HUES6 (cell line): Measurements from ENCODE around the gene PRKCA.

Experiments
- H3K27ac ChIP-seq: 2 replicates; pipeline ENCODE4 v1.7.0; 2013; ENCODE audit warnings: low read depth, mild to moderate bottlenecking, low read length, inconsistent platforms
- H3K27me3 ChIP-seq: 2 replicates; pipeline ENCODE4 v1.6.1; 2013; ENCODE audit warnings: low read length; ENCODE audit not compliant: control insufficient read depth, insufficient read depth
- H3K36me3 ChIP-seq: 2 replicates; pipeline ENCODE4 v1.6.1; 2013; ENCODE audit warnings: low read length; ENCODE audit not compliant: control insufficient read depth, insufficient read depth
- H3K4me1 ChIP-seq: 2 replicates; pipeline ENCODE4 v1.6.1; 2013; ENCODE audit warnings: low read length; ENCODE audit not compliant: control insufficient read depth, insufficient read depth
- H3K4me3 ChIP-seq: 2 replicates; pipeline ENCODE4 v1.5.1; 2013; ENCODE audit warnings: low read depth, low read length
- H3K9ac ChIP-seq: one replicate; pipeline ENCODE4 v1.6.1; 2013; ENCODE audit warnings: mild to moderate bottlenecking, low read length
- H3K9me3 ChIP-seq: 2 replicates; pipeline ENCODE4 v1.6.1; 2013; ENCODE audit warnings: low read depth, low read length; ENCODE audit not compliant: control insufficient read depth, insufficient read depth

PRKCA gene

DNA sequence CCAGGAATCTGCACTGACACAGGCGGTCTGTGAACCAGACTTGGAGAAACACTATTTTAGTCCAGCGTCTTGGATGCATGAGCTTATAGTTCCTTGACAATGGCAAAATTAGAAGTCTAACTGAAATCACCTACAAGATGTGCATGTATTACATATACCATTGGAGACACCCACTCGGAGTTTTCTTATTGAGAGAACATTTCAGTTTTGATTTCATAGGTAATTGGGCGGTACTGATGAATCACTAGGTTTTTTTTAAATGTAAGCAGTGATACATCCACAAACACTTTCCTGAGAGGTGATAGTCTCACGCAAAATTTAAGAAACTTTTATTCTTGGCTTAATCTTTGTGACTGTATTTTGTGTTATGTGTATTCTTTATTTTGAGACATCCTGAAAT lies 69.8 kb downstream of the PRKCA start:
- H3K27ac ChIP-seq = no peak overlapping the region
- peaks cover 17% of the 10 kb centered on the region for H3K4me1 ChIP-seq
- no peaks in the 10 kb centered on the region for H3K27me3 ChIP-seq
- H3K9ac ChIP-seq = no peak overlapping the region
- H3K9me3 ChIP-seq = no peaks in the 10 kb centered on the region
- H3K36me3 ChIP-seq = no peaks in the 10 kb centered on the region
- no peak overlapping the region for H3K4me3 ChIP-seq

GRCh38 chr17:66373079-66373478 lies 70.7 kb downstream of the PRKCA start:
- H3K36me3 ChIP-seq = no peaks in the 10 kb centered on the region
- H3K4me3 ChIP-seq = no peak overlapping the region
- H3K4me1 ChIP-seq = peaks cover 17% of the 10 kb centered on the region
- H3K27me3 ChIP-seq = no peaks in the 10 kb centered on the region
- H3K27ac ChIP-seq = no peak overlapping the region
- H3K9ac ChIP-seq = no peak overlapping the region
- H3K9me3 ChIP-seq = no peaks in the 10 kb centered on the region

GRCh38 chr17:66373944-66374817 lies 71.8 kb downstream of the PRKCA start:
- Histone ChIP-seq H3K27ac (no peak overlapping the region), H3K36me3 (no peaks in the 10 kb centered on the region), H3K27me3 (no peaks in the 10 kb centered on the region), H3K9me3 (no peaks in the 10 kb centered on the region), H3K4me3 (no peak overlapping the region), H3K4me1 (peaks cover 17% of the 10 kb centered on the region), H3K9ac (no peak overlapping the region)

GRCh38 chr17:66375121-66375520 lies 72.7 kb downstream of the PRKCA start:
- Histone ChIP-seq H3K4me3 (no peak overlapping the region), H3K9ac (no peak overlapping the region), H3K36me3 (no peaks in the 10 kb centered on the region), H3K27ac (no peak overlapping the region), H3K4me1 (peaks cover 17% of the 10 kb centered on the region), H3K9me3 (no peaks in the 10 kb centered on the region), H3K27me3 (no peaks in the 10 kb centered on the region)

GRCh38 chr17:66378296-66378695 lies 75.9 kb downstream of the PRKCA start:
- no peaks in the 10 kb centered on the region for H3K36me3 ChIP-seq
- no peaks in the 10 kb centered on the region for H3K9me3 ChIP-seq
- H3K27me3 ChIP-seq = no peaks in the 10 kb centered on the region
- peaks cover 15% of the 10 kb centered on the region for H3K4me1 ChIP-seq
- H3K9ac ChIP-seq = no peak overlapping the region
- H3K4me3 ChIP-seq = no peak overlapping the region
- H3K27ac ChIP-seq = no peak overlapping the region

DNA sequence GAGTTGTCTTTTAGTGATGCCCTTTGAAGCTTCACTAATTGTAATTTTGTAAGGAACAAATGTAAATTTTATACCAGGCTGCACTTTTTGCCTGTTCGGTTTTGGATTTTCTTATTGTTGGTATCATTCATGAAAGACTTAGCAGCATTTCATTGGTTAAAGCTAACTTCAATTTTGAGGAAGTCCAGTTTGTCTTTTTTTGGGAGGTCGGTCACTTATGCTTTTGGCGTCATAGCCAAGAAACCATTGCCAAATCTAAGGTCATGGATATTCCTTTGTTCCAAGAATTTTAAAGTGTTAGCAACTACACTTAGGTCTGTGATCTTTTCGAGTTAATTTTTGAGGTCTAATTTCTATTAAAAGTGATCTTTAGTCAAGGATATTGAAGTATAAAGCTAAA lies 77.1 kb downstream of the PRKCA start:
- Histone ChIP-seq H3K4me3 (no peak overlapping the region), H3K9me3 (no peaks in the 10 kb centered on the region), H3K4me1 (peaks cover 3% of the 10 kb centered on the region), H3K27ac (no peak overlapping the region), H3K36me3 (no peaks in the 10 kb centered on the region), H3K27me3 (no peaks in the 10 kb centered on the region), H3K9ac (no peak overlapping the region)

DNA sequence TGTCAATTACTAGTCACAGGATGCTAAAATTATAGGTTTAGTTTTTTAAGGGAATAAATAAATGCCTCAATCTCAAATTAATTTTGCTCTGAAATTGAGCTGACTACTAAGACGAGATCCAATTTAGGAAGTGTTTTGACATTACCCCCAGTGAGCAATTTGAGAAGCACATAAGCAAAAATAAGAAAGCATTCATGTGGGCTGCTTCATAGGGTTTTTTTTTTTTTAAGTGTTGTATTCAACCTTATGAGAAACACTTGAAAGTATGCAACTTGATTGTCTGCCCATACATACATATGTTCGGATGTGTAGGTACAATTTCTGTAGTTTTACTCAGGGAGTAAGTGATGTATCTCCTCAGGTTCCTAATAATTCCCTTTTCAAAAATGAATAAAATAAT lies 77.6 kb downstream of the PRKCA start:
- Histone ChIP-seq H3K9ac (no peak overlapping the region), H3K36me3 (no peaks in the 10 kb centered on the region)

DNA sequence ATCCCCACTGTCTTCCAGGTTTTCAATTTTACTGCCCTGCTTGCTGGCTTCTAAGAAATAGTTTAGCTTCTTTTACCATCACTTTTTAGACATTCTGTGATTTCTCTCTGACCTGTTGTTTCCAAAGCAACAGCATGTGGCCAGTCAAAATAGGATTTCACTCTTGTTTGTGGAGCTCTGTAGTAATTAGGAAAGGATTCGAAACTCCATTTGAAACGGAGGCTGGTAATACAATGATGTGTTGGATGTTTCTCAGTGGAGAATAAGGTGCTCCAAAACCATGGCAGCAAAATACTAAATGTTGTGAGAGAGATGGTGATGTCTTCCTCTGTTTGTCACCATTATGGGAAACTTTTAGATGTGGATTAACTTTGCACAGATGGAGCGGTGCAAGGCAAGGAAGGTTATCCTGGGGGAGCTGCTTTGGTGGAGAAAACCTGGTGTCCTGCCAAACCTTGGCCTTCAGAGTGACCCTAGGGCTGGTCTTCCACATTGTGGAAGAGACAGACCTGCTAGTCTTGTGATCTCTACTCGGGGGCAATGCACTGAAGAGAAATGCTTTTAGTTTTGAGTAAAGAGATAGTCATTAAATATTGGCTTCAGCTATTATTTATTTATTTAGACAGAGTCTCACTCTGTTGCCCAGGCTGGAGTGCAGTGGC lies 79.4 kb downstream of the PRKCA start:
- Histone ChIP-seq H3K9ac (no peak overlapping the region), H3K9me3 (no peaks in the 10 kb centered on the region), H3K27ac (no peak overlapping the region), H3K36me3 (no peaks in the 10 kb centered on the region), H3K4me3 (no peak overlapping the region), H3K27me3 (no peaks in the 10 kb centered on the region), H3K4me1 (peaks cover 5% of the 10 kb centered on the region)

More for the DNA sequence above, 77.6 kb downstream of the PRKCA start:
- H3K4me3 ChIP-seq = no peak overlapping the region
- no peaks in the 10 kb centered on the region for H3K27me3 ChIP-seq
- no peaks in the 10 kb centered on the region for H3K9me3 ChIP-seq
- H3K4me1 ChIP-seq = no peaks in the 10 kb centered on the region
- no peak overlapping the region for H3K27ac ChIP-seq

DNA sequence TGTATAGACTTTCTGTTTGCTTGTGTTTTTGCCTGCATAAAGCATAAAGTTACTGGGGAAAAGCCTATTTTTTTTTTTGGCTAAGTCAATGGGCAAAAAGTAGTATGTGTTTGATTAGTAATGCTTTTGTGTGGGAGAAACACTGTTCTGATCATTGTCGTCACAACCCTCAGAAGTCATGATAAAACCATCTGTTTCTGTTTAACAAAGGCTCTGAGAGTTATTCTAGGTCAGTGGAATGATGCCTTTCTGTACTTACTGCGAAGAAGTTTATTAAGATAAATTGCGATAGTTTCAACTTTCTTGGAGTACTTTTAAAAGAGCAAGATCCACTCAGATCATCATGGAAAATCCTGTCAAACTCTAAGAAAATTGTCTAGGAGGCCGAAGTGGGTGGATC lies 80.9 kb downstream of the PRKCA start:
- no peaks in the 10 kb centered on the region for H3K27me3 ChIP-seq
- H3K36me3 ChIP-seq = no peaks in the 10 kb centered on the region
- no peak overlapping the region for H3K4me3 ChIP-seq
- H3K27ac ChIP-seq = no peak overlapping the region
- H3K9me3 ChIP-seq = no peaks in the 10 kb centered on the region
- no peak overlapping the region for H3K9ac ChIP-seq
- peaks cover 14% of the 10 kb centered on the region for H3K4me1 ChIP-seq

GRCh38 chr17:66386498-66387351 lies 84.3 kb downstream of the PRKCA start:
- no peaks in the 10 kb centered on the region for H3K27me3 ChIP-seq
- peaks cover 14% of the 10 kb centered on the region for H3K4me1 ChIP-seq
- no peaks in the 10 kb centered on the region for H3K36me3 ChIP-seq
- H3K9ac ChIP-seq = no peak overlapping the region
- no peaks in the 10 kb centered on the region for H3K9me3 ChIP-seq
- no peak overlapping the region for H3K27ac ChIP-seq
- H3K4me3 ChIP-seq = no peak overlapping the region
